ENCODE measurements around the gene OR7A5.
"Not testable (repeated sequence)": the region's sequence is repeated elsewhere in the genome, so short reads cannot be mapped to it uniquely, and the experiment has no call there.

OR7A5 gene

DNA sequence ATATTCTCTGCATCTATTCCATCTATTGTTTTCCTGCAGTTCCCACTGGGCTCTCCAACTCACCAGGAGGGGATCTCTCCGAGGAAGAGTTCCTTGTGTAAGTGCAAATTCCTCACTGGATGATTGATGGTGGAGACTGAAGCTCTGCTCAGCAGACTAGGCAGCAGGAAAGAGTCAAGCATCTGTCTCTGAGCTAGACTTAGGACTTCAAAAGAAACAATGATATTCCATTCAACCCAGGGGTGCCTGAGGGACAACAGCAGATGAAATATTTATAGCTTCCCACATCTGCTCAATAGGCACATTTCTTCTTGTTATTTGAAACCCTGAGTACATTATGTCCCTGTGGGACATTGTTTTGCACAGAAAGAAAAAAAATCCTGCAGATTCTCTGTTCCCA lies at the start of gene OR7A5, which contains the start of gene OR7C1:
OR7A5 (minus strand) TSS at position 175 of the 400 bp plus-strand sequence. CDS start 6,944 bp downstream, outside the sequence.
OR7C1 (minus strand) TSS at position 175 of the 400 bp plus-strand sequence. CDS start 35,049 bp downstream, outside the sequence.
- DNase-seq = no peak

- DNase-seq = no peak
These were observed 36.7 kb upstream of the OR7A5 start for GRCh38 chr19:14871619-14872230.

- no peak for DNase-seq
These were observed 33.5 kb upstream of the OR7A5 start for GRCh38 chr19:14868497-14868896.

DNA sequence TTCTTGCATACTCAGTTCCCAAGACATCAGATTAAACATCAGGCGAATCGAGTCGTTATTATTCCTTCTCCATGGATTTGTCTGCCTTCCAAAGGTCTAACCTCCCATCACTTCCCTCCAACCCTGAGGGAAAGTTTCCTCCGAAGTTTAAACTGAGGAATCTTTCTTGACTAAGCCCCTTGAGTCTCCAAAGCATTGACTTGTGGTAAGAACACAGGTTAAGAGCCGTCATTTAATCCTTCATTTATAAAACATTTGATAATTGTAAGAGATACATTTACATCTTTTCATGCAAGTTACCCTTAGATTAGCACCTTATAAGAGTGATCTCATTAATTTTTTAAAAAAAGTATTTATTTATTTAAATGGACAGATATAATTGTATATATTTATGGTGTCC lies 13.8 kb upstream of the OR7A5 start, which contains the start of gene OR7A10:
OR7A10 (minus strand) TSS at position 101 of the 400 bp plus-strand sequence. CDS start 7,045 bp downstream, outside the sequence.
- no peak for DNase-seq

- no peak for DNase-seq
These were observed 8.6 kb upstream of the OR7A5 start for GRCh38 chr19:14843578-14843977.

- DNase-seq = no peak
These were observed 8.2 kb upstream of the OR7A5 start for GRCh38 chr19:14843169-14843568.

- DNase-seq = no peak
These were observed 5.2 kb upstream of the OR7A5 start for GRCh38 chr19:14840206-14840605.

GRCh38 chr19:14837391-14837790 lies 2.4 kb upstream of the OR7A5 start:
- DNase-seq = no peak

DNA sequence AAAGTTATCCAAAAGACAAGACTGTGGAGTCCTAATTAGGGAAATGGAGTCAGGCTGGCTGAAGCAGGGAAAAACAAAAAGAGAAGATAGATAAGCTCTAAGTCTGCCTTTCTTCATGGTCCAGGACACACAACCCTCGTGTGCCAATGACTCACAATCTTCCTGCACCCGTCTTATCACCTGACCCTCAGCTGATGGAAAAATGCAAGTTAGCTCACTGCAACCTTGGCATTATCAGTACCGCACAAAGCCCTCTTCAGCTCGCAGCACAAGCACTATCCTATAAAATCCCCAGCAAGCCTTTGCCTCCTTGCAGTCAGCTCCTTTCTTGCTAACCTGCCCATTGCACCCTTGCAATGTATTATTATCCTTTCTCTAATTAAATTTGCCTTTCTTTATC lies 4.3 kb downstream of the OR7A5 start:
- no peak for DNase-seq

DNA sequence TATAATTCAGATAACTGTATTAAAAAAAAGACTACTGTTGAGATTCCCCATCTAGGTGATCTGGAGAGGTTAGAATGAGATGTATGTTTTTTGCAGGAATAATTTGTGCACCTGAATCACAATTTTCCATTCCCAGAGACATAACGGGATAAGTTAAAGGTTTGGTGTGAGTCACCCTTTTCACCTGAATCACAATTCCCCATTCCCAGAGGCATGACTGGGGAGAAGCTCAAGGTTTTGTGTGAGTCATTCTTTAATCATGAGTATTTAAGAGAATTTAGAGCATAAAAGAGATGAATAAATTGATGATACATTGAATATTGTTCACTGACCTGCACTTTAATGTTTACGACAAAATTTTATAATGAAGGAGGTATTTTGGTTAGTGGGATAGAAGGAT lies 9.0 kb downstream of the OR7A5 start:
- no peak for DNase-seq

DNA sequence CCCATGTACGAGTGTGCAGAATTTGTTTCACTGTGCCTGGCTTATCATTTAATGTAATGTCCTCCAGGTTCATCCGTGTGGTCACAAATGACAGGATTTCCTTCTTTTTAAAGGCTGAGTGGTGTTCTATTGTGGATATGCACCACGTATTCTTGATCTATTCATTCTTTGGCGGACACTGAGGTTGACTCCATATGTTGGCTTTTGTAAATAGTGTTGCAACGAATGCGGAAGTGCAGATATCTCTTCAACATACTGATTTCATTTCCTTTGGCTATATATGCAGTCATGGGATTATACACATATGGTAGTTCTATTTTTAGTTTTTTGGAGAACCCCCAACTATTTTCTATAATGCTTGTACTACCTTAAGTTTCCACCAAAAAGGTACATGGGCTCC lies 13.0 kb downstream of the OR7A5 start:
- DNase-seq = no peak

DNA sequence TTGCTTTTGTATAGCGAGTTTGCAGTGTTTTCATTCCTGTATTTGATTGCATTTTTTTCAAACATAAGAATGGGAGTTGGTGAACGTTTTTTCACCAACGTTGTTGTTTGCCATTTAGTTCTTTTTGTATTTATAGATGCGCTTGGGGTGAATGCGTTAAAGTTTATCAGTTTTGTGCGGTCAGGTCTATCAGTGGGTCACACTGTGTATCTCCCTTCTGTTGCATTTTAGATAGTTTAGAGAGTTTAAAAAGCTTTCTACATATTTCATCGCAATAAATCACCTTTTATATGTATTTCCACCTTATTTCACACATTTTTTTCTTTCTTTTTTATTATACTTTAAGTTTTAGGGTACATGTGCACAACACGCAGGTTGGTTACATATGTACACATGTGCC lies 16.4 kb downstream of the OR7A5 start:
- no peak for DNase-seq

DNA sequence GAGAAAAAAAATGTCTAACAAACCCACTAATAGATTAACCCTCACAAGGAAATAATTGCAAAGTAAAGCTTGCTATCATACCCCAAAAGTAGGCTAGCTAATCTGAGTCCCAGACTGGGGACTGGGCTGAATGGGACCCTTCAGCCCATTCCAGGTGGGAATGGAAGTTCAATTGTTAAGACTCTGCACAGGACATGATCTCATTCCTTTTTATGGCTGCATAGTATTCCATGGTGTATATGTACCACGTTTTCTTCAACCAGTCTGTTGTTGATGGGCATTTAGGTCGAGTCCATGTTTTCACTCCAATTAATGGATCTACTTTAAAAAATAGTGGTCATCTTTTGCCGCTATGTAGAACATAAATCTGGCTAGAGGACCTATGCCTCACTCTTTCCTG lies 17.9 kb downstream of the OR7A5 start:
- no peak for DNase-seq

DNA sequence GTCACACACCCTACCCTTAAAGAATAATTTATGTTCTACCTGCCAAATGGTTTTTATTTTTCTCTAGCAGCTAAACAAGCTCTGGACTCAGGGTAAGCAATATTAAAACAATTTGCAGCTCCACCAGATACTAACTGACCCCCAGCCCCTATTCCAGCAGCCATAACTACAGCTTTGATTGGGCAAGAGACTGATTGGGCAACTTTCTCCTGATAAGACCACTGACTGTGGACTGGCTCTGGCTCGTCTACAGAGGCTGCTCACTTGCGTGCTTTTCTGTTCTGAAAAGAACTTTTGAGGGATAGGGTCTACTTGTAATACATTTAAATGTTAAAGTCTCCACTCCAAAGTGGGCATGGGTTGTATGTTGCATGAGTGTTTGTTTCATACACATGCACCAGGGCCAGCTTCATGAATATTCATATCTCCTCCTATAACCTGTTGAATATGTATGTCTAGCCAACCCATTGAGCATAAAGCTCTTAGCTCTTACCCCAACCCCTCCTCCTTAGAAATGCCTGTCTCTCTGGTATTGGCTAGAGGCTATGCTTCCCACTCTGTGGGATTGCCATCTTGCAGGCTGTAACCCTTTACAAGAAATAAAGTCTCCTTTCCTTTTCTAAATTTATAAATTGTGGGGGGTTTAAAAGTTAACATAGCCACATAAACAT lies 19.9 kb downstream of the OR7A5 start:
- DNase-seq = no peak

DNA sequence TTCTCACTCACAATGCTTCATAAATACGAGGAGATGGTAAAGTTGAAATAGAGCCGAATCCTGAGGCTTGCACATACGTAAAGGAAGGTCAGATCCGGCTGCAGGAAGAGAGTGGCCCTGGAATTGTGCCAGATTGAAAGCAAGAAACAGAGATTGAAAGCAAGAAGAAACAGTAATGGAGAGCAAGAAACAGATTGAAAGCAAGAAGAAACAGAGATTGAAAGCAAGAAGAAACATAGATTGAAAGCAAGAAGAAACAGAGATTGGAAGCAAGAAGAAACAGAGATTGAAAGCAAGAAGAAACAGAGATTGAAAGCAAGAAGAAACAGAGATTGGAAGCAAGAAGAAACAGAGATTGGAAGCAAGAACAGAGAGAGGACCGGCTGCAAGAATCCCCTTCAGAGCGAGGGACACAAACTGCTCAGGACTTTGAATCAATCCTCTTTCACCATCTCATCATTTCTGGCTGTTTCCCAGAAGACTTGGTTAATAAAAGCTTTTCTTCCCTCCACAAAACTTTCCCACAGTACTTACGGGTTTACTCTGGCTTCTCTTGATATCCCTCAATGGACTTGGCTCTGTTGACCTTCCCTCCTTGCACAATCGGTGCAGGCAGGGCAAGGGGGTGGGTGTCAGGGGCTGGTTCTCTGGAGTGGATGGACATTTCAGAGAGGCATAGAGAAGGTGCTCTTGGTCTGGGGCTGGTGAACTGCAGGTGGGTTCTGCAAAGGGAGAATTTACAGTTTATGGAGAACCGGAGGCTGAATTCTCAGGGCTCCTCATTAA lies 25.5 kb downstream of the OR7A5 start:
- DNase-seq = no peak

- no peak for DNase-seq
These were observed 30.2 kb downstream of the OR7A5 start for GRCh38 chr19:14804765-14805164.

GRCh38 chr19:14798760-14799159 lies 36.2 kb downstream of the OR7A5 start:
- no peak for DNase-seq

- no peak for DNase-seq
These were observed 39.0 kb downstream of the OR7A5 start for GRCh38 chr19:14796021-14796420.

- no peak for DNase-seq
These were observed 39.8 kb downstream of the OR7A5 start for GRCh38 chr19:14795078-14795721.

GRCh38 chr19:14792250-14792649 lies 42.7 kb downstream of the OR7A5 start:
- not testable (repeated sequence) for DNase-seq

DNA sequence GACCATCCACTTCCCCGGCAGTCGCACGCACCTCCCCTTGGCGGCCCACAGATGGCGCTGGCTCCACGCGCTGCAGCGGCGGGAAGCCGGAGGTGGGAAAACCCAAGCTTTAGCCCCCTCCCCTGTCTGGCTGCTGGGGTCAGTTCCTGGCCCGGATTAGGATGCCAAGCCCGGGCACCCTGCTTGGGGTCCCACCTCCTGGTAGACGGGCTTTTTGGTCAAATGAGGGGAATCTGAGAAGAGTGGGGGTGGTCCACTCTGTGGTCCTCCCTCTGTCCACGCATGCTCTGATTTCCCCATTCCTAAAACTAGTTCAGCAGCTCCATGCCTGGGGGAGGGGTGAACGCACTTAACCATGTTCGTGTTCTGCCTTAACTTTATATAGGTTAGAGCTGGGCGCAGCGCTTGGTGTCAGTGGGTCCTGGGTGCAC lies 48.5 kb downstream of the OR7A5 start:
- peak; percentile 32 for DNase-seq

- DNase-seq = not testable (repeated sequence)
These were observed 49.7 kb downstream of the OR7A5 start for GRCh38 chr19:14785102-14785793.

DNA sequence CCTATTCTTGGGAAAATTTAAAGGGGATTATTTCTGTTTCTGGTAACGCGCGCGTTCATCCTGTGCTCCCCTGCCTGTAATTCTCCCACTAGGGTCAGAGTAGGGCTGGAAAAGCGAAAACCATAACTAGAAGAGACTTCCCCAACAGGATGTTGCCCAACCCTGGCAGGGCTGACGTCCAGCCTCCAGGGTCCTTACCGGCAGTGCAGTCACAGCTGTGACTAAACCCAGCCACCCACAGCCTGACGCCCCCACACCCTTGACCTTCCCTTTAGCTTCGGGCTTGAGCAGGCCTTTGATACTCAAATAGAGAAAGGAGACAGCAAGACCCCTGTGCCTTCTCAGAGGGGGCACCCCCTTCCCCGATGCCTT lies 50.3 kb downstream of the OR7A5 start:
- not testable (repeated sequence) for DNase-seq
